WTC11 (cell line): ENCODE measurements around the gene MLPH.

ENCODE experiments used
- JUN ChIP-seq: sonication (generic); formaldehyde crosslinking; IDR thresholded peaks from 2 replicates; pipeline ENCODE4 v1.8.0; 2023; ENCODE audit warnings: mild to moderate bottlenecking, missing genetic modification reagents
- ZNF396 ChIP-seq: fragments of 250-450 bp; sonication (Bioruptor Pico); IDR thresholded peaks from 2 replicates; pipeline ENCODE4 v1.8.0; 2021; ENCODE audit warnings: mild to moderate bottlenecking, moderate library complexity, borderline replicate concordance
- TF ChIP-seq, protein P1 (sequence below): sonication (generic); formaldehyde crosslinking; IDR thresholded peaks from 2 replicates; pipeline ENCODE4 v1.8.1; 2022; ENCODE audit warnings: low read depth, mild to moderate bottlenecking, moderate library complexity, missing genetic modification reagents, borderline replicate concordance

- TF ChIP-seq ZNF396 (CRISPR knock-in tag) (no peak), JUN (no peak)
- TF ChIP-seq, protein P1, sequence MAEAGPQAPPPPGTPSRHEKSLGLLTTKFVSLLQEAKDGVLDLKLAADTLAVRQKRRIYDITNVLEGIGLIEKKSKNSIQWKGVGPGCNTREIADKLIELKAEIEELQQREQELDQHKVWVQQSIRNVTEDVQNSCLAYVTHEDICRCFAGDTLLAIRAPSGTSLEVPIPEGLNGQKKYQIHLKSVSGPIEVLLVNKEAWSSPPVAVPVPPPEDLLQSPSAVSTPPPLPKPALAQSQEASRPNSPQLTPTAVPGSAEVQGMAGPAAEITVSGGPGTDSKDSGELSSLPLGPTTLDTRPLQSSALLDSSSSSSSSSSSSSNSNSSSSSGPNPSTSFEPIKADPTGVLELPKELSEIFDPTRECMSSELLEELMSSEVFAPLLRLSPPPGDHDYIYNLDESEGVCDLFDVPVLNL (CRISPR knock-in tag) = no peak
Observed at GRCh38 chr2:237448171-237448570, 38.9 kb upstream of the MLPH start.
